BE2C (cell line): ENCODE data around the gene ZFP91.

Experiments used
- DNase-seq: peaks from one replicate; pipeline ENCODE4 v3.0.0-alpha.2; 2020
- H3K27me3 ChIP-seq: fragments of 250-450 bp; sonication (Bioruptor Pico); 2 replicates; pipeline ENCODE4 v1.5.1; 2020; ENCODE audit warnings: mild to moderate bottlenecking
- H3K36me3 ChIP-seq: fragments of 250-450 bp; sonication (Bioruptor Pico); 2 replicates; pipeline ENCODE4 v1.5.1; 2020; ENCODE audit warnings: mild to moderate bottlenecking
- H3K4me1 ChIP-seq: fragments of 250-450 bp; sonication (Bioruptor Pico); 2 replicates; pipeline ENCODE4 v1.5.1; 2020
- H3K4me3 ChIP-seq: 2 replicates; pipeline ENCODE4 v1.5.1; 2011; ENCODE audit warnings: low read depth, low read length
- H3K9me3 ChIP-seq: fragments of 250-450 bp; sonication (Bioruptor Pico); 2 replicates; pipeline ENCODE4 v1.5.1; 2020
- CTCF ChIP-seq: IDR thresholded peaks from 2 replicates; pipeline ENCODE4 v1.5.1; 2012; ENCODE audit warnings: mild to moderate bottlenecking, low read depth, low read length

Gene ZFP91

GRCh38 chr11:58645854-58646253, 67.0 kb downstream of the ZFP91 start:
- no peaks in the 10 kb centered on the region for H3K4me1 ChIP-seq
- no peak for TF ChIP-seq CTCF
- no peak overlapping the region for H3K4me3 ChIP-seq
- H3K9me3 ChIP-seq: no peaks in the 10 kb centered on the region
- H3K27me3 ChIP-seq: no peaks in the 10 kb centered on the region
- no peaks in the 10 kb centered on the region for H3K36me3 ChIP-seq
- DNase-seq: no peak

- H3K27me3 ChIP-seq: no peaks in the 10 kb centered on the region
- H3K4me1 ChIP-seq: no peaks in the 10 kb centered on the region
- TF ChIP-seq CTCF: no peak
- H3K9me3 ChIP-seq: no peaks in the 10 kb centered on the region
- DNase-seq: peak; percentile 23
- no peaks in the 10 kb centered on the region for H3K36me3 ChIP-seq
- H3K4me3 ChIP-seq: no peak overlapping the region
Observed at GRCh38 chr11:58647141-58647699, 68.4 kb downstream of the ZFP91 start.

GRCh38 chr11:58647866-58648265, 69.0 kb downstream of the ZFP91 start:
- H3K4me1 ChIP-seq: no peaks in the 10 kb centered on the region
- TF ChIP-seq CTCF: no peak
- no peaks in the 10 kb centered on the region for H3K9me3 ChIP-seq
- H3K4me3 ChIP-seq: no peak overlapping the region
- no peaks in the 10 kb centered on the region for H3K36me3 ChIP-seq
- H3K27me3 ChIP-seq: no peaks in the 10 kb centered on the region
- DNase-seq: no peak

- H3K27me3 ChIP-seq: no peaks in the 10 kb centered on the region
- H3K9me3 ChIP-seq: no peaks in the 10 kb centered on the region
- TF ChIP-seq CTCF: no peak
- no peaks in the 10 kb centered on the region for H3K4me1 ChIP-seq
- no peak for DNase-seq
- no peak overlapping the region for H3K4me3 ChIP-seq
- H3K36me3 ChIP-seq: no peaks in the 10 kb centered on the region
Observed at GRCh38 chr11:58649623-58650022, 70.8 kb downstream of the ZFP91 start.

- no peak for TF ChIP-seq CTCF
- no peak for DNase-seq
- Histone ChIP-seq H3K4me1 (no peaks in the 10 kb centered on the region), H3K4me3 (no peak overlapping the region), H3K9me3 (no peaks in the 10 kb centered on the region), H3K36me3 (no peaks in the 10 kb centered on the region), H3K27me3 (no peaks in the 10 kb centered on the region)
Observed at GRCh38 chr11:58650496-58650895, 71.6 kb downstream of the ZFP91 start.

- H3K4me1 ChIP-seq: no peaks in the 10 kb centered on the region
- H3K9me3 ChIP-seq: no peaks in the 10 kb centered on the region
- H3K27me3 ChIP-seq: no peaks in the 10 kb centered on the region
- no peaks in the 10 kb centered on the region for H3K36me3 ChIP-seq
- DNase-seq: no peak
- TF ChIP-seq CTCF: no peak
- H3K4me3 ChIP-seq: no peak overlapping the region
Observed at GRCh38 chr11:58652726-58653280, 73.9 kb downstream of the ZFP91 start.
